T47D (cell line): ENCODE results near the gene PAGR1.
"Not testable (repeated sequence)": the region's sequence is repeated elsewhere in the genome, so short reads cannot be mapped to it uniquely, and the experiment has no call there.

Experiments used
- DNase-seq, 2 experiments: peaks; one replicate each; pipeline versions ENCODE4 v3.0.0 to v3.0.0-alpha.2; 2011 to 2012; ENCODE audit warnings: low read depth in 1 of 2, low spot score in 1 of 2
- JUND ChIP-seq: IDR thresholded peaks from 2 replicates; pipeline ENCODE4 v1.6.1; 2012; ENCODE audit warnings: low read depth
- in situ Hi-C: cut with HindIII; loops from 2 replicates; pipeline ENCODE4 v1.10.0; 2016; ENCODE audit warnings: low sequenced_read_pairs, low pct_unique_long_range_greater_than_20kb

Gene PAGR1

DNA sequence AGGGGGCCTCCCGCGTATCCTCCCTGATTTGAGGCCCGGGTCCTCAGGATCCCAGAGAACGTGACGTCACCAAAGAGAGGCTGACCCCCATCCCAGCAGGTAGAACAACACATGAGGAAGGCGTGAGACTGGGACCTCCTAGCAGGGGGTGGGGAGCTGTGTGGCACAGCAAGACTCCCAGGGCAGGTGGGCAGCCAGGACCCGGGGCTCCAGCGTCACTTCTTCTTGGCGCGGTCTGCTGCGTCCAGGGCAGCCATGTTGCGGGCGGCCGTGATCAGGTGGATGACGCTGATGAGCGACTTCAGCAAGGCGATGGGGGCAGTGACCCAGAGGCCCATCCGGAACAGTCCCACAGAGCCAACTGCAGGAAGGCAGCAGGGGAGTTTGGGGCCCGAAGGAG is 43.0 kb downstream of the PAGR1 start:
- no peak for DNase-seq
- no peak for TF ChIP-seq JUND
- in situ Hi-C loops: no loop called here

DNA sequence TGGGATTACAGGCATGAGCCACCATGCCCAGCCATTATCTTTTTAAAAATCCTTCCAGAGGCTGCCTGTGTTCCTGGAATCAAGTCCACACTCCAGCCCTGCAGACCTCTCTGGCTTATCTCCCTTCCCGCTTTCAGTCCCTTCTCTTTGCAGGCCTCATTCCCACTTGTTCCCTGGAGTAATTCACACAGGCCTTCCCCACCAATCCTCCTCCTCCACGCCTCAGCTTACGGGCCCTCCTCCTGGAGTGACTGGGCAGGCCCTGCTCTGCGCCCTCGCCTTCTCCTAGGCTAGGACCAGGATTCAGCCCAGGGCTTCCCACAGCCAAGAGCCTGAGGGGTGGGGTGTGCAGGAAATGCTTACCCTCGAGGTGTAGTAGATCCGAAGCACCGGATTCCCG is 44.3 kb downstream of the PAGR1 start:
- DNase-seq: no peak
- TF ChIP-seq JUND: no peak
- in situ Hi-C loops: no loop called here

DNA sequence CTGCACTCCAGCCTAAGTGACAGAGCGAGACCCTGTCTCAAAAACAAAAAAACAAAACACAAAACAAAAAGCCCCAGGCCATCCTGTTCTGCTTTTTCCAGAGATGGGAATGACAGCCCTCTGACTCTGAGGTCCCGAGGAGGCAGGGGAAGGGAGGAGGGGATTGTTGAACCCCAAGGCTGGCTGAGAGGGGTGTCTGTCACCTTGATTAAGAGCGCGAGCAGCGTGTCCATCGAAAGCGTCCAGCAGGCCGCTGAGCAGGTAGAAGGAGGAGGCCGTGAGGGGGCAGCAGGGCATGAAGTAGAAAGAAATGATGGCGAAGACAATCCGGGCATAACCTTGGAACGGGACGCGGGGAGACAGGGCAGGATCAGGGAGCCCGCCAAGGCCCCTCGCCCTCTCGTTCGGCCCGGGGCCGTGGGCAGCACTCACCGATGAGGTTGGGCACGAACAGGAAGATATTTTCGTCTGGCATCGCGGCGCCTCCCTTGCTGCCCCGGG is 46.5 kb downstream of the PAGR1 start:
- in situ Hi-C loops: no loop called here
- TF ChIP-seq JUND: no peak
- DNase-seq: peak in 1 of 2 experiments; percentile 50

DNA sequence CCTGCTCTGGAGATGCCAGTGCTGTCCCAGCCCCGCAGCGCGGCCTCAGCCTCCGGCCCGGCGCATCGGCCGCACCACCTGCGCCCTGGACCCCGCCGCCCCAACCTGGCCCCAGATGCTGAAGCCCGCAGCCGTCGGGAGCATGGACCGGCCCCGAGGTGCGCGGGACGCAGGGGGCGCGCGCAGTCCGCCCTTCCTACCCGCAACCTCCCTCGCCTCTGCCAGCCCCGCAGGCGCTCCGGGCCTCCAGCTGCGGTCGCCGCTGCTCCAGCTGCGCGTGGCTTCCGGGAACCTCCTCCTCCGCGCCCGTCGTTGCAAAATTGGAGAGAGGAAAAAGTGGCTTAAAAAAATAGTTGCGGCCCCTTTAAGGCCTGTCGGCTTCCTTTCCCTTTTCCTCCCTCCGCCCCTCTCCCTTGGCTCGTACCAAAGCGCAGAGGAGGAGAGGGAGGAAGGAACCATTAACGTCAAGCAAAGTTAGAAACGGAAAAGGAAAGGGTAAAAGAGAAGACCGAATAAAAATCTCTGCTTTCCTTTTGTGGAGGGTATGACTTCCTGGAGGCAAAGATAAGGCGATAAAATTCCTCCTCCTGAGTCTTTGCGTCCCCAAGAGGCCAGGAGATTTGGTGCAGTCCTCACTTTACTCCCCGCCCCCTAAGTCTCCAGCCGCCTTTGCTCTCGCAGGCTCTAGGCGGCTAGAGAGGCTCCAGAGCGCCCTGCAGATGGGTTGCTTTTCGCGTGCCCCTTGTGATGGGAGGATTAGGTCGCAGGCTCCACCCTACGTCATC is 47.1 kb downstream of the PAGR1 start, which contains the start of gene CDIPT:
Gene CDIPT, minus strand, starts transcription at position 343 of the 785 bp plus-strand sequence. CDS start 369 bp downstream, outside the sequence.
- peak; percentile 70 for TF ChIP-seq JUND
- in situ Hi-C loops: no loop called here
- DNase-seq: peak; percentile 75 to 99

DNA sequence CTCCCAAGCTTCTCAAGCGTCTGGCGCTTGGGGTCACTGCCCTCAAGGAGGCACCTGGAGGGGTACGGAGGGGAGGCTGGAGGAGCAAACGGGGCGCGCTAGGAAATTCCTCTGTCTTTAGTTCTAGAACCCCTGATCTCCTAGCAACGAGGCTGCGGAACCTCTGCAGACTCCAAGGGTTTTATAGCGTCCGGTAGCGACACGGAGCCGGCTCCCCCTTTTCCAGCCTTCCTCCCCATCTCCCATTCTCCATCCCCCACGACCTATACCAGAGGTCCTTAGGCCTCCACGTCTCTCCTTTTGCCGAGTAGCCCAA is 47.7 kb downstream of the PAGR1 start:
- no peak for DNase-seq
- no peak for TF ChIP-seq JUND
- in situ Hi-C loops: no loop called here

DNA sequence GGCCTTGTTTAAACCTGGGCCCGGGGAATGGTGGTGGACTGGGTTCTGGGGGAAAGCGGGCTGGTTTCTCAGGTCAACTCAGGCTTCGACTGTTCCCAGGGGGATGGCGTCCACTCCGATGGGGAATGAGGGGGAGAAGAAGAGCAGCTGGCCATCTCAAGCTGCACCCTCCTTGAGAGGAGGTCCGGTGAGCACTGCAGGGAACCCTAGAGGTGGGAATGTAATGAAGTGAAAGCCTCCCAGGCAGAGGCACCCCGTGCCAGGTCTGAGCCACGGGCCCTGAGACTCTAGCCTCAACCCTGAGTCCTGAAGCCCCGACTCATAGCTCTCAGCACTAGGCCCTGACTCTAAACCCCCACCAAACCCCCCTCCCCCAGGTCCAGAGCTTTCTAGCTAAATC is 48.3 kb downstream of the PAGR1 start:
- TF ChIP-seq JUND: no peak
- no peak for DNase-seq
- in situ Hi-C loops: no loop called here

DNA sequence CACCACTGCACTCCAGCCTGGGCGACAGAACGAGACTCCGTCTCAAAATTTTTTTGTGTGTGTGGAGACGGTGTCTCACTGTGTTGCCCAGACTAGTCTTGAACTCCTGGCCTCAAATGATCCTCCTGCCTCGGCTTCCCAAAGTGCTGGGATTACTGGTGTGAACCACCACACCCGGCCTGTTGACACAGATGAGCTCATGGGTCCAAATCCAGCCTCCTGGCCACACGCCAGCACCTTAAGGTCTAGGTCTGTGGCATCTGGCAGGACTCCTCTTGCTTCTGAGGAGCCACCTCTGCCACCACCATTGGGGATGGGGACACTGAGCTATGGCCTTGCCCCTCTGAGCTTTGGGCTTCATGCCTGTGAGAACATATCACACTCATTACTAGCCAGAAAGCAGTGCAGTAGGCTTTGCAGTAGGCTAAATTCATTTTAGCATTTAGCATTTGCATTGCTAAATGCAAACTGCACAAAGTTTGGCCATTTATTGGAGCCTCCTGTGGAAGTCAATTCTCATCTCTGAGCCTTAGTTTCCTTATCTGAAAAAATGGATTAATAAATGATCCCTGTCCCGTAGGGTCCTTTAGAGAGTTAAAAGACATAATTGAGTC is 52.6 kb downstream of the PAGR1 start:
- no peak for TF ChIP-seq JUND
- in situ Hi-C loops: no loop called here
- DNase-seq: peak in 1 of 2 experiments; percentile 50

DNA sequence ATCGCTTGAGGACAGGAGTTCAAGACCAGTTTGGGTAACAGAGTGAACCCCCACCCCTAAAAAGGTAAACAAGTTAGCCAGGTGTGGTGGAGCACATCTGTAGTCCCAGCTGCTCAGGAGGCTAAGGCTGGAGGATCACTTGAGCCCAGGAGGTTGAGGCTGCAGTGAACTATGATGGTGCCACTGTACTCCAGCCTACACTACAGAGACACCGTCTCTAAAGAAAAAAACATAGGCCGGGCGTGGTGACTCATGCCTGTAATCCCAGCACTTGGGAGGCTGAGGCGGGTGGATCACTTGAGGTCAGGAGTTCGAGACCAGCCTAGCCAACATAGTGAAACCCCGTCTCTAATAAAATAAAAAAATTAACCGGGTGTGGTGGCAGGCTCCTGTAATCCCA is 53.1 kb downstream of the PAGR1 start:
- DNase-seq: not testable (repeated sequence)

More for the DNA sequence above, 53.1 kb downstream of the PAGR1 start:
- in situ Hi-C loops: not testable (repeated sequence)
